GM21737 (cell line): ENCODE measurements around the gene EIF2AK2.
"Not testable (repeated sequence)": the region's sequence is repeated elsewhere in the genome, so short reads cannot be mapped to it uniquely, and the experiment has no call there.

Source experiments
- ATAC-seq: cut with Tn5 transposase; IDR thresholded peaks from one replicate; pipeline ENCODE4 v1.9.1; 2021; ENCODE audit warnings: mild to moderate bottlenecking, moderate library complexity; ENCODE audit not compliant: unreplicated experiment

EIF2AK2 gene

DNA sequence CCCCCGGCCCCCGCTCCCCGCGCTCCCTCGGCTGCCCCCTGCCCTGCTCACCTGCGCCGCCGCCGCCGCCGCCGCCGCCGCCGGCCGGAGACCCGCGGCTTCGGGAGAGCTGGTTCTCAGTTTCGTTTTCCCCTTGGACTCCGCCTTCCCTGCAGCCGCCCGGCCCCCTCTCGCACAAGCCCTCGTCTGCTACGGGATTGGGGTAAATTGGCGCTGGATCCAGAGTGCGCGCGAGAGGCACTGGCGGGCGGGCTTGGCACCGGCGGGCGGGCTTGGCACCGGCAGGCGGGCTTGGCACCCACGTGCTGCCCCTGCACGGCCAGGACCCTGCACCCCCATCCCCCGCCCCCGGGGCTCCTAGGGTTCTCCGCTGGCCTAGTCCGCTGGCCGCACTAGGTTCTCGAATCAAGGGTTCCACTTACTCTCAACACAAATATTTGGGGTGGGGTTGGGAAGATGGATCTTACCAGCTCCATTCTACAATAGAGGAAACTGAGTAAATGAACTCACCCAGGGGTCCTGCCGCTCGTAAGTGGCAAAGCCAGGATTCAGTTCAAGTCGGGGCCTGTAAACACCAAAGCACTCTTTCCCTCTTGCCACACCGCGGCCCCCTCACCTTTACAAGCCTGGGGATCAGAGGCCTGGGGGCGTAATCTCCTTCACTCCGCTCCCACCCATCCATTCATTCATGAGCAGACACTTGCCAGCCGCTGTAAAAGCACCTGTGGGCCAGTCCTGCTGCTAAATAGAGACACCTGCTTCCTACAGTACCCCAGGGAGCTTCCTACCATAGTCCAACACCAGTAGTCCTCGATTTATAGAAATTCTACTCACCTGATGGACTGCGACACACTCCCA lies at the start of gene EIF2AK2:
Gene EIF2AK2, minus strand, starts transcription at position 124 of the 858 bp plus-strand sequence. CDS start 9,174 bp downstream, outside the sequence.
- ATAC-seq = peak; percentile 93

DNA sequence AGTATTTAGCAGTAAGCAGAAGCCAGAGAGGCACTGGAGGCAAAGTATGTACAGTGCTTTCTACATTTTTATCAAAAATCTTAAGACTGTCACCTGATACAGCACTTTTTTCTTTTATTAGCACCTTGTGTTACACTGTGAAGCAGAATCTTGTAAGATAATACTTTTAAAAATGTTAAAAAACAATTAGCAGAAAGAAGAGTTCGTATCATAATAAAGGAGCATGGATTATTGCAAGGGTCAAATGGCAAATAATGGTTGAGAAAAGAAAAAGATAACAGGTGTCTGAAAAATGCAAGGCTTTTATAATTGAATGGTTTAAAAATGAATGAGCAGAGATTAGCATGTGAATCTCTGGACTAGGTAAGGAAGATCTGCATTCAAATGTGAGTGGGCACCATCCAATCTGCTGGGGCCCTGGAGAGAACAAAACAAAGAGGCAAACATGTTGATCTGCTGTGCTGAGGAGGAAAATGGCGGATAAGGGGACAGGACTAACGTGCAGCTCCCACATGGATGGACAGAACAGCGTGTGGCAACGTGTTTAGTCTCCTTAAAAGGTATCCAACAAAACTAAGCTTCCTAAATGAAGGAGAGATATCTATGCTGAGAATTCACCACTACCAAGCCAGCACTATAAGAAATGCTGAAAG lies 49.0 kb upstream of the EIF2AK2 start:
- no peak for ATAC-seq

DNA sequence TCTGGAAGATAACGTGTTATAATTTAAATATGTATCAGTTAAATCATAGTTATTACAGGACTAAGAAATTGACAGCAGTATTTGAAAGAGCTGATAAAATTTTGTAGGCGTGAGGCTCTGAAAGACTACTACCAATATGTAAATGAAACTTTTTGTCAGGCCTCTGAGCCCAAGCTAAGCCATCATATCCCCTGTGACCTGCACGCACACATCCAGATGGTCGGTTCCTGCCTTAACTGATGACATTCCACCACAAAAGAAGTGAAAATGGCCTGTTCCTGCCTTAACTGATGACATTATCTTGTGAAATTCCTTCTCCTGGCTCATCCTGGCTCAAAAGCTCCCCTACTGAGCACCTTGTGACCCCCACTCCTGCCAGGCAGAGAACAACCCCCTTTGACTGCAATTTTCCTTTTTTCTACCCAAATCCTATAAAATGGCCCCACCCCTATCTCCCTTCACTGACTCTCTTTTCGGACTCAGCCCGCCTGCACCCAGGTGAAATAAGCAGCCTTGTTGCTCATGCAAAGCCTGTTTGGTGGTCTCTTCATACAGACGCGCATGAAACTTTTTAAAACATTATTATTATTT lies 48.4 kb upstream of the EIF2AK2 start:
- ATAC-seq = not testable (repeated sequence)

DNA sequence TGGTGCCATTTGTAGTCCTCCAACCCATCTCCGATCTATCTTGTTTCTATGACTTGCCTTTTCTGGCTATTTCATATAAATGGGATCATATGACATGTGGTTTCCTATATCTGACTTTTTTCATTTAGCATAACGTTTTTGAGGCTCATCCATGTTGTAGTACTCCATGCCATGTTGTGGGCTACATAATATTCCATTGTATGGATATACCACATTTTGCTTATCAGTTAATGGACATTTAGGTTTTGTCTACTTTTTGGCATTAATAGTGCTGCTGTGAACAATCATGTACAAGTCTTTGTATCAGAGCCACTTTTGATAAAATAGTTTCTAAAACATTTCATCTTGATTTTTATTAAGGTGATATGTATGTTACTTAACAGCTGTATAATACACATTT lies 46.9 kb upstream of the EIF2AK2 start:
- ATAC-seq = no peak

DNA sequence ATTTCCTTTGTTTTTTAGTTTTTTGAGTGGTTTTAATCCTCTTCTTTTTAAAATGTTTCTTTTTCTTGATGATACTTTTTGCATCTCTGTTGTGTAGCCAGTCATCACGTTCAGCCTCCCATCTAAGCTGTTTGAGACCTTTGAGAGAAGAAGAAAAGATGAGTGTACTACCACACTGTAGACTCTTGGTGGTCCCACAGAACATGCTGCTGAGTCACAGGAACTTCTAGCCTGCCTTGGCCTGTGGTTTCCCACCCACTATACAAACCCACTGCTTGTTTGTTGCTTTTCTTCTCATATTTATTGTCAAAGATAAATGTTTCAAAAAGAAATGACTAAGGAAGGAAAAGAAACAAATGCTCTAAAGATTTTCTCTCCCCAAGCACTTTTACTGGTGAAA lies 45.0 kb upstream of the EIF2AK2 start:
- ATAC-seq = no peak

DNA sequence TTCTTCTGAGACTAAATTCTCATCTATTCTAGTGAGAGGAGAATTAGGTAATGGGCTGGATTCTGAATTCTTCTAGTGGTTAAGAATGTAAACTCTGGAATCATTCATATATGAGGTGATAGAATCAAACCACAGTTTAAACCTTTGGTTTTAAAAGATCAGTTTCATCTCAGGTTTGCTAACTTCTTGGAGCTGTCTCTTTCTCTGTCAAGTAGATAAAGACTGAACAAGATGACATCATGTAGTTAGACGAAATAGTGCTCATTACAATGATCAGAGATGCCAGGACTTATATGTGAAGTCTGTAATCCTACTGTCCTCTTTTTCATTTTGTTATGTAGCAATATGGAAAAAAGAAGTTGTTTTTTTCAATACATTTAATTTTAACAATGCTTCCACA lies 44.4 kb upstream of the EIF2AK2 start:
- no peak for ATAC-seq

GRCh38 chr2:37198681-37199065 lies 41.9 kb upstream of the EIF2AK2 start:
- ATAC-seq = no peak

- peak; percentile 73 for ATAC-seq
These were observed 39.8 kb upstream of the EIF2AK2 start, which contains the start of gene CEBPZOS for GRCh38 chr2:37196320-37197195. Gene CEBPZOS, plus strand, starts transcription at chr2:37196496. Its CDS starts 3,209 bp downstream, at chr2:37199705.

DNA sequence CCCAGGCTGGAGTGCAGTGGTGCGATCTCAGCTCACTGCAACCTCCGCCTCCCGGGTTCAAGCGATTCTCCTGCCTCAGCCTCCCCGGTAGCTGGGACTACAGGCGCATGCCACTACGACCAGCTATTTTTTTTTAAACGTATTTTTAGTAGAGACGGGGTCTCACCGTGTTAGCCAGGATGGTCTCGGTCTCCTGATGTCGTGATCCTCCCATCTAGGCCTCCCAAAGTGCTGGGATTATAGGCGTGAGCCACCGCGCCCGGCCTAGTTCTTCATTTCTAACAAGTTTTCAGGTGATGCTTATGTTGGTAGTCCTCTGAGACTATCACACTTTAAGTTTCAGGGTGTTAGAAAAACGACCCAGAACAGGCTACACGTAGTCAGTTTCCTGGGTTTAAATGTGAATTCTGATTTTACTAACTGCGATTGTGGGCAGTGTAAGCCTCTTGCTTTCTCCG lies 39.1 kb upstream of the EIF2AK2 start:
- ATAC-seq = not testable (repeated sequence)

- ATAC-seq = no peak
These were observed 35.8 kb upstream of the EIF2AK2 start for GRCh38 chr2:37192551-37192950.

GRCh38 chr2:37191747-37192146 lies 35.0 kb upstream of the EIF2AK2 start:
- no peak for ATAC-seq

- no peak for ATAC-seq
These were observed 34.5 kb upstream of the EIF2AK2 start for GRCh38 chr2:37191253-37191652.

GRCh38 chr2:37190290-37190689 lies 33.5 kb upstream of the EIF2AK2 start:
- no peak for ATAC-seq

DNA sequence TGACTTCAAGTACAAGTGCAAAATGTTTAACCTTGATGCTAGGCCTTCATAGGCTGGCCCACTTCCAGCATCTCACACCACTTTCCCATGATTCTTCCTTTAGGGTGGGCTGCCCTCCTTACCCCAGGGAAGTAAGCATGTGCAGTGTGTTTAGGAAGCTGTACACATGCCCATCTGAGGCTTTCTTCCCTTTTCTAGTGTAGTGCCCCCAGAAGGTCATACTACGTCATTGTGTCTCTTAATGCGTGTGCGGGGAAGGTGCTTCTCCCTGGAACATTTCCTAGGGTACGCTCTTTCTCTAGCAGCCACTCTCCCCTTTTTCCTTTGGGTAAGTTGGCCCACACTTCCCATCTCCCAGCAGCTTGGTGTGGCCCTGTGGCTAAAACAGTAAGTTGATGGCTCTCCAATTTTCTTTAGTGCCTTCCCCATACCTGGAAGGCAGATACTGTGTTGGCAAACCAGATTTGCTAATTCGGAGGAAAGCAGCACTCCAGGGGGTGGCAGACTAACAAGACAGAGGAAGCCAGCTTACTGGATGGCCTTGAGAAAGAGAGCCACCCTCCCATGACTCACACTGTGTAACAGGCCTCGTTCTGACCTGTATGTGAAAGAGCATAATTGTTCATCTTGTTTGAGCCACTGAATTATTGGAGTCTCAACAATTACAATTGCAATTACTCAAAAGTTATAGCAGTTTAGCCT lies 32.8 kb upstream of the EIF2AK2 start:
- no peak for ATAC-seq

GRCh38 chr2:37188570-37188969 lies 31.8 kb upstream of the EIF2AK2 start, which contains the start of gene SULT6B1:
Gene SULT6B1, minus strand, starts transcription at chr2:37188670. Its CDS starts 30 bp downstream, at chr2:37188640.
- no peak for ATAC-seq

DNA sequence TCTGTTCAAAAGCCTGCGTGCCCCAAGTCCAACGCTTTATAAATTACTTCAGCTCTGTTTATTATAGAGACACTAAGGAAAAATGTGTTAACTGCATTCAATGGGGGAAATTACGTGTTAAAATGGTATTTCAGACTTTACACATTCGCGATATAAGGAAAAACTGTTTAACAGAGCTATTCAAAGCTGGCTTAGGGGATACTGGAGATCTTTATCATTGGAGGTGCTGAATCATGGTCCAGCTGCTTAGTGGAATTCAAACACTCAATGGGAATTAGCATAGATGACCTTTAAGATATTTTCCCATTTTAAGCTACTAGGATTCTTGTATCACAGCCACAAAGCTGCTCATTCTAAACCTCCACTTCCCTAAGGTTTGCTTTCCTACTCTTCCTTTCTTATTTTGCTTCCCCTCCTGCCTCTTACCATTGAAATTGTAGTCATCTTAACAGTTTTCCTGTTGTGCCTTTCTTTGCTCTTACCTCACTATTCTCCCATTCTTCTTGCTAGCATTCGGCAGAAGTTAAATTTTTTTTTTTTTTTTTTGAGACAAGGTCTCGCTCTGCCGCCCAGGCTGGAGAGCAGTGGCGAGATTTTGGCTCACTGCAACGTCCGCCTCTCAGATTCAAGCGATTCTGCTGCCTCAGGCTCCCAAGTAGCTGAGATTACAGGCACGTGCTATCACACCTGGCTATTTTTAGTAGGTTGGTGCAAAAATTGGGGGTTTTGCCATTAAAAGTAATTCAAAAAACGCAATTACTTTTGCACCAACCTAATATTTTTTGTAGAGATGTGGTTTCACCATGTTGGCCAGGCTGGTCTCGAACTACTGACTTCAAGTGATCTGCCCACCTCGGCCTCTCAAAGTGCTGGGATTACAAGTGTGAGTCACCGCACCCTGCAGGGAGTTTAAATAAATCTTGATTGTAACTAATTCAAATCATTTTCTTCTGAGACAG lies 25.2 kb upstream of the EIF2AK2 start:
- ATAC-seq = no peak

DNA sequence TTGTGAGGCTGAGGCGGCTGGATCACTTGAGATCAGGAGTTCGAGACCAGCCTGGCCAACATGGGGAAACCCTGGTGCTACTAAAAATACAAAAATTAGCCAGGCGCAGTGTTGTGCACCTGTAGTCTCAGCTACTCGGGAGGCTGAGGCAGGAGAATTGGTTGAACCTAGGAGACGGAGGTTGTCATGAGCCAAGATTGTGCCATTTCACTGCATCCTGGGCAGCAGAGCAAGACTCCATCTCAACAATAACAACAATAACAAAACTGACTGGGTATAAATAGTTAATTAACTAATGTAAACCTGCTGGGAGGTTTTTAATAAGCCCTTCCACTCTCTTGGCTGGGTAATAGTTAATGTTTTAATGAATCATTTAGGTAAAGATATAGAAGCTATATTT lies 23.9 kb upstream of the EIF2AK2 start:
- ATAC-seq = no peak

DNA sequence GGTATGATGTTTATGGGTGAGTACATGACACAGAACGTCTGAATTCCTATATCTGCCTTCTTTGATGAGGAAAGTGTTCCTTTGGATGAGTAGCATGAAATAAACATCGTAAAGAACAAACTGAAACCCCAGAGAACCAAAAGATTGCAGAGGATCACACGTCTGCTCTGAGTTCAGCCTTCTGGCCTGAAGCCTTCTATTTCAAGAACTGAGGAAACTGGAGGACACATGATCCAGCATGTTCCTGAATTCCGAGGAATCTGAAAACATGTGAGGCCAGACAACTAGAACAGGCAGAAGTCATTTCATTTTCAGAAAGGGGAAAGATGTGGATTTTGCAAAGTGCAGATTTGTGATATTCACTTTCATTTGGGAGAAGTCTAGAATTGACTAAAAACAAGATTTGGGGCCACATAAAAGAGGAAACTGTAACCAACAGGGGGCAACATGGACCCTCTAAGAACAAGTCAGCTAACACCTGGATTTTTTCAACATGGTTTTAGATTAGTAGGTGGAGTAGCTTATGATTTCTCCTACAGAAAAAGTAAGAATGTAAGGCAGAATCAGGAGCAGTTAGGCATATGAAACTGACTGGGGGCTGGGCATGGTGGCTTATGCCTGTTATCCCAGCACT lies 23.3 kb upstream of the EIF2AK2 start:
- no peak for ATAC-seq
